MM.1S (cell line): ENCODE results near the gene HSPB9.

Experiments used
- CTCF ChIP-seq: fragments of 300-600 bp; sonication (generic); IDR thresholded peaks from 2 replicates; pipeline ENCODE4 v1.5.1; 2016; ENCODE audit warnings: antibody characterized with exemption, low read length, mixed read lengths
- EZH2 ChIP-seq: fragments of 300-600 bp; sonication (generic); optimal IDR thresholded peaks from 2 replicates; pipeline ENCODE3; 2017; ENCODE audit warnings: low read depth, mild to moderate bottlenecking, antibody characterized with exemption, low read length, mixed read lengths

GRCh38 chr17:42165751-42166150 is 43.1 kb downstream of the HSPB9 start:
- TF ChIP-seq CTCF (no peak), EZH2 (no peak)
